OCI-M2 (cell line): ENCODE results near the gene TMEM266.
"Not testable (repeated sequence)": the region's sequence is repeated elsewhere in the genome, so short reads cannot be mapped to it uniquely, and the experiment has no call there.

Experiments
- DNase-seq: peaks from one replicate; lab custom pipeline; 2025; ENCODE audit not compliant: unreplicated experiment; lab: John Stamatoyannopoulos, UW

TMEM266 gene, protein sequence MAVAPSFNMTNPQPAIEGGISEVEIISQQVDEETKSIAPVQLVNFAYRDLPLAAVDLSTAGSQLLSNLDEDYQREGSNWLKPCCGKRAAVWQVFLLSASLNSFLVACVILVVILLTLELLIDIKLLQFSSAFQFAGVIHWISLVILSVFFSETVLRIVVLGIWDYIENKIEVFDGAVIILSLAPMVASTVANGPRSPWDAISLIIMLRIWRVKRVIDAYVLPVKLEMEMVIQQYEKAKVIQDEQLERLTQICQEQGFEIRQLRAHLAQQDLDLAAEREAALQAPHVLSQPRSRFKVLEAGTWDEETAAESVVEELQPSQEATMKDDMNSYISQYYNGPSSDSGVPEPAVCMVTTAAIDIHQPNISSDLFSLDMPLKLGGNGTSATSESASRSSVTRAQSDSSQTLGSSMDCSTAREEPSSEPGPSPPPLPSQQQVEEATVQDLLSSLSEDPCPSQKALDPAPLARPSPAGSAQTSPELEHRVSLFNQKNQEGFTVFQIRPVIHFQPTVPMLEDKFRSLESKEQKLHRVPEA

GRCh38 chr15:76059320-76060117 lies at the start of gene TMEM266:
Gene TMEM266, plus strand, starts transcription at chr15:76059985. Its CDS starts 74,279 bp downstream, at chr15:76134264.
- DNase-seq = no peak

GRCh38 chr15:76010613-76011012 lies 49.2 kb upstream of the TMEM266 start:
- no peak for DNase-seq

GRCh38 chr15:76011627-76012551 lies 47.9 kb upstream of the TMEM266 start, which contains the start of gene NRG4:
Gene NRG4, minus strand, starts transcription at chr15:76012424. Its CDS starts 1,194 bp downstream, at chr15:76011230.
- no peak for DNase-seq

DNA sequence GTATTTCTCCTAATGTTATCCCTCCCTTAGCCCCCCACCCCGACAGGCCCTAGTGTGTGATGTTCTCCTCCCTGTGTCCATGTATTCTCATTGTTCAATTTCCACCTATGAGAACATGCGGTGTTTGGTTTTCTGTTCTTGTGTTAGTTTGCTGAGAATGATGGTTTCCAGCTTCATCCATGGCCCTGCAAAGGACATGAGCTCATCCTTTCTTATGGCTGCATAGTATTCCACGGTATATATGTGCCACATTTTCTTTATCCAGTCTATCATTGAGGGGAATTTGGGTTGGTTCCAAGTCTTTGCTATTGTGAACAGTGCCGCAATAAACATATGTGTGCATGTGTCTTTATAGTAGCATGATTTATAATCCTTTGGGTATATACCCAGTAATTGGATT lies 46.3 kb upstream of the TMEM266 start:
- not testable (repeated sequence) for DNase-seq

- no peak for DNase-seq
Measured at GRCh38 chr15:76024021-76024768, 35.6 kb upstream of the TMEM266 start.

DNA sequence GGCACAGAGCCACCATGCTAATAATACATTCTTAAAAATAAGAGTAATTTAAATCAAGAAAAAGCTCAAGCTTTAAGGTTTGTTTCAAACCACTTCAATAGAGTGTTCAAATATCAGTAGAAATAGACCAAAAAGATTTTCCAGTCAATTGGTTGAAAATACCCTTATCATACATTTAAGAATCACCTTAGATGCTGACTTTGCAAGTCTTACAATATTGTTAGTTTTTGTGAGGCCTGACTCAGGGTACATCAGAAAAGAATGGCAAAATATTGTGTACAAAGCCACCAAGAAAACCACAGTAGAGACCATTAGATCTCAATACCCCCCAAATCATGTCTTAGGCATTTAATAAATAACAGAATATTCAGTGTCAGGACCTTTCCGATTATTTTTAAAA lies 27.7 kb upstream of the TMEM266 start:
- no peak for DNase-seq

DNA sequence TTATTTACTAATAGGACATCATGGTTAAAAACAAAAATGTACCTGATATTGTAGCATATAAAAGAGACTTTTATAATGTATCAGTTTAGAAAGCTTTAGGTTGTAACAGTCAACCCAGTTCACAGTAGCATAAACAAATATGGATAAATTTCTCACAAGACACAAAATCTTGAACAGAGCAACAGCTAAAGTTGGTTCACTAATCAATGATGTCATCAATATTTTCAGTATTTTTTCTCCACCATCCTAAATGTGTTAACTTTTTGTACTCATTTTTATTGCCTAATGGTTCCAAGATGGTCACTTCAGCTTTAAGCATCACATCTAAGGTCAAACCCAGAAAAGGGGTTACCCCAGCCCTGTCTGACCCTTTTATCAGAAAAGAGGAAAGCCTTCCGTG lies 26.3 kb upstream of the TMEM266 start:
- DNase-seq = no peak

DNA sequence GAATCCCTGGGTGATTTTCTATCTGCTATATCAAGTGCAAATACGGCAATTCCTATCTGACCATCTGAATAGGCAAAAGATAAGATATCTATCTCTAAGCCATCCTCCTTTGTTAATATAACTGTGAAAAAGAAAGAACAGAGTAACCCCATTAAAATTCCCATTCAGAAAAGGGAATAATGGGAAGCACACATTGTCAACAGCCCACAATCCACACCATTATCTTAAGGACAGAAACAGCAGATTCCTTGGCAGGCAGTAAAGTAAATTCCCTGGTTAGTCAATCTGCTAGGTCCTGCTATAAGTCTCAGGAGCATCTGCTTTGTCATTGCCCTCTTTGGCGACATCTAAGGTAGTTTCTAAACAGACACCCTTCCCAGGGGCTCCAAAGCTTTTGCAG lies 25.7 kb upstream of the TMEM266 start:
- DNase-seq = no peak

DNA sequence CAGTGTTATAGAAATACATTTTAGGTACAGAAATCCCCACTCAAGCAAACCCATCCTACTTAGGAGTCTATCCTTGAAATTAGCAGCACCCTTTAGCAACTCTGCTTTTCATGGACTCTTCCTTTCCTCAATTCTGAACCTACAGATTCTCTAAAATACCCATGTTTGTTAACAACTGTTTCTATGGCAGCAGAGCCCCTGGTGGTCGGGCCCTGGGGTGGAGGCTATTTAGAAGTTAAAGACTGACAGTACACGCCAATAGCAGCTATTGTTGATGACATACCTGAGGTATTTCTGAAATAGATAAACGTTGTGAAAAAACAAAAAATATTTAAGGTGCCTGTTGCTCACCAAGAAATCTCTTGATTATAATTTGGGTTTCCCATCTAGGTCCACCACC lies 24.2 kb upstream of the TMEM266 start:
- DNase-seq = no peak

DNA sequence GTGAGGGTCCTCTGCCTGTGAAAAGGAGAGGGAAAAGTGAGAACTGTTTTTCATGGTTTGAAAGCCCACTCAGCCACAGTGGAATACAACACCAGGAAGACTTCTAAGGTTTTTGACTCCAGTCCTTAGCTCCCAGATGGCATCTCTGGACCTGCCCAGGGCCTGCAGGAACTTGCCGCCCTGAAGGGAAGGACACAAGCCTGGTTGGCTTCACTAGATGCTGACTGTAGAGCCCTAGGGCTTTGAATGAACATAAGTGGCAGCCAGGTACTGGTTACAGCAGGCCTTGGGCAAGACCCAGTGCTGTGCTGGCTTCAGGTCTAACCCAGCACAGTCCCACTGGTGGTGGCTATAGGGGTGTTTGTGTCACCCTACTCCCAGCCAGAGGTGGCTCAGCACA lies 21.3 kb upstream of the TMEM266 start:
- DNase-seq = no peak

GRCh38 chr15:76054201-76054600 lies 5.6 kb upstream of the TMEM266 start:
- DNase-seq = not testable (repeated sequence)

GRCh38 chr15:76056931-76057330 lies 2.9 kb upstream of the TMEM266 start:
- DNase-seq = no peak

GRCh38 chr15:76057332-76058000 lies 2.3 kb upstream of the TMEM266 start:
- no peak for DNase-seq

DNA sequence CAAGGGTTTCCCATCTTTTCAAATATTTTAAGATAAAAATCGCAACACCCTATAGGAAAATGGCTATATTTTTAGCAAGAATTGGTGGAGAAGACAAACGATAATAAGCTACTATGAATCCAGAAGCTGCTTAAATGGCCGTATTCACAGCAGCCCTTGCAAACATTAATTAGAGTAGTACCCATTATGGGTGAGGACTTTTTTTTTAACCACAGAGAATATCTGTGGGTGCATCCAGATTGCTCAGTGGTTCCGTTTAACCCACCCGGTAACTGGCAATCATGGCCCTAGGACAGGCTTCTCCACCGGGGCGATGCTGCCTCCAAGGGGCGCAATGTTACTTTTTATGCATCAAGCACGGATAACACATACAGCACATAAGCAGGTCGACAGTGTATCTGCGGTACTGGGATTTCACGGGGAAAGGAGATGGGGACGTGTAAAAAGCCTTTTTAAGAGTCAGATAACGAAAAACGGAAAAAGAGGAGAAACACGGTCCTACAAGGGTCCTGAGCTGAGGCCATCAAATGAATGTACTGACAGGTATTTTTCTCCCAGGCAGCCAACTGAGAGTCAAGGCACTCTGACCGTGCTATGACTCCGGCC lies 968 bp upstream of the TMEM266 start:
- no peak for DNase-seq

GRCh38 chr15:76060118-76060989 lies 569 bp downstream of the TMEM266 start:
- no peak for DNase-seq

DNA sequence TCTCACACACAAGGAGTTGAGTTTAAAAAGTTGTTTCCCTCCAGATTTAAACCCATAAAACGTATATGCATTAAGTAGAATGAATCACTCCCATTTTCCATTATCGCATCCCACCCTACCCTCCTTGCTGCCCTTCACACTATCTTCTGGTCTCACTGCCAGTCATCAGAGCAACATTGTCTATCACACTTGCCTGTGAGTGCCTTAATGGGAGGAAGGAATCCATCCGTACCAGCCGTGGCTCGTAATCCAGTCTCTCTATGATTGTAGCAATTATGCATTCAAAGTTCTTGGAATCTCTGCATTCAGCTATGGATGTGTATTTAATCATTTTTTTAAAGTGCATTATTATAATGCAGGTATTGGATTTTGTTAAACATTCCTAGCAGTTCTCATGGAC lies 1.9 kb downstream of the TMEM266 start:
- DNase-seq = no peak

- DNase-seq = no peak
Measured at GRCh38 chr15:76062286-76062685, 2.5 kb downstream of the TMEM266 start.

GRCh38 chr15:76064375-76064774 lies 4.6 kb downstream of the TMEM266 start:
- DNase-seq = no peak
